Adrenal gland (tissue), 5 donors: ENCODE results near the gene SRC.

Experiments
- CTCF ChIP-seq, 6 experiments: fragments of 450-650 bp in 4 of 6; fragments of 200-600 bp in 2 of 6; sonication (generic) in 1 of 6; IDR thresholded peaks; 1 replicate in 5 of 6; 2 replicates in 1 of 6; pipeline versions ENCODE4 v1.5.1 to v1.8.0; 2016 to 2021; ENCODE audit warnings: antibody characterized with exemption in 6 of 6, mild to moderate bottlenecking in 2 of 6, moderate library complexity in 1 of 6
- POLR2A ChIP-seq, 2 donors: fragments of 450-650 bp; IDR thresholded peaks; one replicate each; pipeline ENCODE4 v1.6.1; 2017; ENCODE audit warnings: antibody characterized with exemption in 2 of 2, mild to moderate bottlenecking in 2 of 2, moderate library complexity in 1 of 2
- donor health status: DM: no; HTN: no; CAD: no.

- TF ChIP-seq CTCF (IDR thresholded peaks at IDR 0.05) (no peak), POLR2A (IDR thresholded peaks at IDR 0.05) (no peak)
Measured at GRCh38 chr20:37362231-37362792, 16.4 kb downstream of the SRC start.
